ENCODE measurements around the gene TGFBR1. TPM values are rescaled to one million over a fixed set of nuclear protein-coding genes. Genes with fewer than 3 reads are reported as not detected.

TGFBR1 gene
- total RNA-seq, 2 experiments from 2014 or later = 12.9 to 14.6 TPM

DNA sequence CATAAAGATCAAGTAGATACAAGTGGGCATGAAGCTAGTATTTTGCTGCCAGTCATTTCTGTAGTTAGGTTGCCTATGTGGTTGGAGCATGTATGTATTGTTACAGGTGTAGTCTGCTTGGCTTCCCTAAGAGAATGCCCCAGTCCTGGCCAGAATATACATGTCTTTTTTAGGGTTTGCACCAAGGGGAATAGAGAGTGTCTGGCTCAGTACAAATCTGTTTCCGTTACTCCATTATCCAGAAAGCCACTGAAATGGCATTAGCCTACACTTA is 23.2 kb downstream of the TGFBR1 start:
- Histone ChIP-seq H3K4me1 (ENCODE audit: insufficient read depth, low read length) (peaks cover 30% of the 10 kb centered on the region), H3K4me3 (ENCODE audit: low read length) (no peak overlapping the region), H3K27me3 (ENCODE audit: control insufficient read depth in 1 of 2, insufficient read depth in 2 of 2, low read length in 2 of 2) (no peaks in the 10 kb centered on the region), H3K9me3 (ENCODE audit: control insufficient read depth in 1 of 2, insufficient read depth in 1 of 2, low read length in 2 of 2) (no peaks in the 10 kb centered on the region), H3K36me3 (ENCODE audit: insufficient read depth, low read length) (peaks cover 16% of the 10 kb centered on the region), H3K27ac (ENCODE audit: low read depth in 1 of 2, low read length in 2 of 2) (no peak overlapping the region)
- ChIA-PET POLR2A (interaction anchor here (0.7 to 1.8 kb wide), 2 partner anchors 24 to 52 kb away, joined by 3 to 9 read pairs; partner anchors contain the start of gene TGFBR1), CTCF (no interaction called here)
- Mint-ChIP-seq H3K36me3 (ENCODE audit: low read depth) (peaks cover 25% of the 10 kb centered on the region), H3K4me3 (peak overlapping the region; percentile 32), H3K9me3 (no peaks in the 10 kb centered on the region), H3K27me3 (no peaks in the 10 kb centered on the region), H3K4me1 (ENCODE audit: low read depth) (peaks cover 96% of the 10 kb centered on the region), H3K27ac (peak overlapping the region; percentile 58)
- intact Hi-C loops (cut with DNase I, micrococcal nuclease) = no loop called here
- DNase-seq (no peak), ATAC-seq (ENCODE audit: poor library complexity) (no peak)
- TF ChIP-seq, protein P1, sequence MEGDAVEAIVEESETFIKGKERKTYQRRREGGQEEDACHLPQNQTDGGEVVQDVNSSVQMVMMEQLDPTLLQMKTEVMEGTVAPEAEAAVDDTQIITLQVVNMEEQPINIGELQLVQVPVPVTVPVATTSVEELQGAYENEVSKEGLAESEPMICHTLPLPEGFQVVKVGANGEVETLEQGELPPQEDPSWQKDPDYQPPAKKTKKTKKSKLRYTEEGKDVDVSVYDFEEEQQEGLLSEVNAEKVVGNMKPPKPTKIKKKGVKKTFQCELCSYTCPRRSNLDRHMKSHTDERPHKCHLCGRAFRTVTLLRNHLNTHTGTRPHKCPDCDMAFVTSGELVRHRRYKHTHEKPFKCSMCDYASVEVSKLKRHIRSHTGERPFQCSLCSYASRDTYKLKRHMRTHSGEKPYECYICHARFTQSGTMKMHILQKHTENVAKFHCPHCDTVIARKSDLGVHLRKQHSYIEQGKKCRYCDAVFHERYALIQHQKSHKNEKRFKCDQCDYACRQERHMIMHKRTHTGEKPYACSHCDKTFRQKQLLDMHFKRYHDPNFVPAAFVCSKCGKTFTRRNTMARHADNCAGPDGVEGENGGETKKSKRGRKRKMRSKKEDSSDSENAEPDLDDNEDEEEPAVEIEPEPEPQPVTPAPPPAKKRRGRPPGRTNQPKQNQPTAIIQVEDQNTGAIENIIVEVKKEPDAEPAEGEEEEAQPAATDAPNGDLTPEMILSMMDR (IDR thresholded peaks at IDR 0.05) = no peak

DNA sequence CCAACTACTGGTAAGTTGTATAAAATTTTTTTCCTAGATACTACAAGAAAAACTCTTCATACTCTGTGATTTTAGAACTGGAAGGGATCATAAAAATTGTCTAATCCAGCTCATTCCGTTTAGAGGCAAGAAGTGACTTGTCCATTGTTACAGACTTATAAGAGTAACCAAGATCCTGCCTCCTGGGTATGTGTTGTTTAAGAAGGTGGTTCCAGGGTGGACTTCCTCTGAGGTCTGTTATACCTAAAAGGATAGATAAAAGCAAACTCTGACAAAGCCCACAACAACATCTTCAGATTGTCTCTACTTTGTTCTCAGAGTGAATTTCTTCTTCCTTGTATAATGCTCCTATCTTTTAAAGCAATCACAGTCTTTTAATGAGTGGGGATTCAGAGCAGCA is 24.2 kb downstream of the TGFBR1 start:
- H3K4me3 Mint-ChIP-seq = peak overlapping the region; percentile 32
- intact Hi-C loops (cut with DNase I, micrococcal nuclease) = no loop called here
- H3K27me3 ChIP-seq (ENCODE audit: control insufficient read depth in 1 of 2, insufficient read depth in 2 of 2, low read length in 2 of 2) = no peaks in the 10 kb centered on the region
- H3K27ac ChIP-seq (ENCODE audit: low read depth in 1 of 2, low read length in 2 of 2) = no peak overlapping the region
- H3K4me1 ChIP-seq (ENCODE audit: insufficient read depth, low read length) = peaks cover 31% of the 10 kb centered on the region
- H3K4me3 ChIP-seq (ENCODE audit: low read length) = no peak overlapping the region
- no peaks in the 10 kb centered on the region for H3K9me3 Mint-ChIP-seq
- CTCF ChIA-PET = interaction anchor here (1.0 to 2.1 kb wide), 2 partner anchors 11 to 15 kb away, joined by 3 to 6 read pairs; no protein-coding TSS in a partner anchor
- no peaks in the 10 kb centered on the region for H3K27me3 Mint-ChIP-seq
- no peaks in the 10 kb centered on the region for H3K9me3 ChIP-seq (ENCODE audit: control insufficient read depth in 1 of 2, insufficient read depth in 1 of 2, low read length in 2 of 2)
- H3K36me3 ChIP-seq (ENCODE audit: insufficient read depth, low read length) = peaks cover 16% of the 10 kb centered on the region
- peaks cover 31% of the 10 kb centered on the region for H3K36me3 Mint-ChIP-seq (ENCODE audit: low read depth)
- POLR2A ChIA-PET = interaction anchor here (0.8 to 1.1 kb wide), 2 partner anchors 9 to 16 kb away, joined by 3 read pairs; no protein-coding TSS in a partner anchor
- no peak for DNase-seq
- ATAC-seq (ENCODE audit: poor library complexity) = peak; percentile 32
- TF ChIP-seq, protein P1 (IDR thresholded peaks at IDR 0.05) = no peak
- H3K4me1 Mint-ChIP-seq (ENCODE audit: low read depth) = peaks cover 93% of the 10 kb centered on the region
- peak overlapping the region; percentile 79 for H3K27ac Mint-ChIP-seq

DNA sequence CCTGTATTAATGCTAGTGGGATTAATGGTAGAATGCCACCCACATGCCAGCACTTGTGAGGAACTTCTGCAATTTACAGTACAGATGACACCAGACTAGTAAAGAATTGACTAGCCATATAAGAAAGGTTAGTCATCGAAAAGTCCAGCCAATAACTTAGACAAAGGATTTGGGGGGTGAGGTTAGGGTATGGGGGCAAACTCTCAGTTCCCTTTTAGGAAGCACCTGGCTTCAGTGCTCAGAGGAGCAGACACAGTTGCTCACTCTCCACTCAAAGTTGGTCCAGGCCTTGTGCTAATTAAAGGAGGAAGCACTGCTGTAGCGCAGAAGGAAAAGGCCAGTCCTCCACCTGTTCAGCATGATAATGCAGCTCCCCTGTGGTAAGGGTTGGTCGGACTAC is 25.2 kb downstream of the TGFBR1 start:
- Mint-ChIP-seq H3K9me3 (no peaks in the 10 kb centered on the region), H3K4me3 (peak overlapping the region; percentile 4), H3K36me3 (ENCODE audit: low read depth) (peaks cover 31% of the 10 kb centered on the region), H3K27me3 (no peaks in the 10 kb centered on the region), H3K27ac (peak overlapping the region; percentile 79), H3K4me1 (ENCODE audit: low read depth) (peaks cover 92% of the 10 kb centered on the region)
- DNase-seq = peak in 1 of 14 experiments; percentile 30
- Histone ChIP-seq H3K36me3 (ENCODE audit: insufficient read depth, low read length) (peaks cover 15% of the 10 kb centered on the region), H3K4me1 (ENCODE audit: insufficient read depth, low read length) (peaks cover 36% of the 10 kb centered on the region), H3K4me3 (ENCODE audit: low read length) (no peak overlapping the region), H3K27ac (ENCODE audit: low read depth in 1 of 2, low read length in 2 of 2) (peak overlapping the region in 1 of 2 donors; percentile 8), H3K9me3 (ENCODE audit: control insufficient read depth in 1 of 2, insufficient read depth in 1 of 2, low read length in 2 of 2) (no peaks in the 10 kb centered on the region), H3K27me3 (ENCODE audit: control insufficient read depth in 1 of 2, insufficient read depth in 2 of 2, low read length in 2 of 2) (no peaks in the 10 kb centered on the region)
- ChIA-PET POLR2A (interaction anchor here (0.9 to 1.1 kb wide), 2 partner anchors 11 to 17 kb away, joined by 3 to 4 read pairs; no protein-coding TSS in a partner anchor), CTCF (interaction anchor here (2.1 kb wide), 1 partner anchor 11 kb away, joined by 6 read pairs; no protein-coding TSS in a partner anchor)
- ATAC-seq (ENCODE audit: poor library complexity) = no peak
- intact Hi-C loops (cut with DNase I, micrococcal nuclease) = loop anchor here in 1 of 2 experiments (2.0 kb wide), 1 partner anchor 13 kb away; no protein-coding TSS in a partner anchor
- TF ChIP-seq, protein P1 (IDR thresholded peaks at IDR 0.05) = no peak
